Fibroblast of skin of right quadriceps (primary cell): ENCODE data around the gene HMG20A.
"Not testable (repeated sequence)": the region's sequence is repeated elsewhere in the genome, so short reads cannot be mapped to it uniquely, and the experiment has no call there.

Source experiments
- DNase-seq: peaks from one replicate; pipeline ENCODE4 v3.0.0-alpha.2; 2013

HMG20A gene

DNA sequence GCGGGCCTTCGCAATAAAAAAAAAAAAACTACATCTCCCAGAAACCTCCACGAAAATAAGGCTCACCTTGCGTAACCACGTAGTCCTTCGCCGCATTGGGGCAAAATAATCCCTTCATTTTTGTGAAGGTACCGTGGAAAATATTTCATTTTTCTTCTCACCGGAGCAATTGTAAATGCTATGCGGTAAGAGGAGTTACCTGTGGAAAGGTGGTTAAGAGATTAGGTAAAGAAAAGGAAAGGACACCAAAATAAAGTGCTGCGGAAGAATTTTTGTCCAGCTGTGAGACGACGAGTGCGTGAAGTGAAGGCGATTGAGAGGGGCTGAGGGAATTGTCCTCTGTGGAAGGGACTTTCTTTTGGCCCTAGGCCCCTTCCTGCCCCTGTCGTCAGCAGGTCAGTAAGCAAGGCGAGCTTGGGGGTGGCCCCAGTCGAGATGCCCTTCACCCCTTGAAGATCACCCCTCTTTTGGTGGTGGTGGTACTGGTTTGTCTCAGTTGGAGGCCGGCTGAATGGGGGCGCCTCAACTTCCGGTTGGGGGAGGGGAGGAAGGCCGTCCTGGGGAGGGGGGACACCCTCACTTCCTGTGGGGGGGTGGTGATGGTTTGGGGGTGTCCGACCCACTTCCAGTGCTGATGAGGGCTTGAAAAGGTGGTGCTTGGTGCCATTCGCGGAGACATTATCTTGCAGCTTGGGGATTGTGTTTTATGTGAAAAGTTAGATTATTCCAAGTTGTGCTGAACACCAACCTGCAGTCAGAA lies at the start of gene HMG20A:
Gene HMG20A (plus strand): TSS at position 279 of the 760 bp plus-strand sequence. CDS start 37,520 bp downstream, outside the sequence.
- peak; percentile 91 for DNase-seq

DNA sequence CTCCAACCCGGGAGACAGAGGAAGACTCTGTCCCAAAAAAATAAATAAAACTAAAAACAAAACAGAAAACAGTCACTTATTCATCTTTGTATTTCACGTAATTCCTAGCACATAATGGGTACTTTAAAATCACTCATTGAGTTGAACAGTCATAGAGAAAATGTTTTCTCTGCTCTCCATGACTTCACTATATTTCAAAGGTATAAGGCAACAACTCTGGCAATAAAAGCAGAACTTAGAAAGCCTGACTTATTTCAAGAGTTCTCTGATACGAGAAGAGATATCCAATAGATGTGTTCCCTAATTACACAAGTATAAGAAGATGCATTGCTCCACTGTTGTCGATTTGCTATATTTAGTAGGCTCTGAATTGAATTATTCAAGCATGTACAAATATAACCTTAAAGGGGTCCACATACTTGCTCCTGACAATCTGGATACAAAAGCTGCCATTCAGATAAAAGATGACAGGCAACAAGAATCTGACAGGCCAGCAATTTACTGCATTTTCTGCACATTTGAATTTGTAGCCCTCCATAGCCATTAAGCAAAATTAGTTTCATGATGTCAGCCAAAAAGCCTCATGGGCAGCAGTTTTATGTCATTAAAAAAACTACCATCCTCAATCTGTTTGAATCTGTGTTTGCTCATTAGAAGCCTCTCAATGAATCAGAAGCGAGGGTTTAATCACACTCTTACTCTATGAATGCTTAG lies 48.7 kb upstream of the HMG20A start:
- DNase-seq = no peak

DNA sequence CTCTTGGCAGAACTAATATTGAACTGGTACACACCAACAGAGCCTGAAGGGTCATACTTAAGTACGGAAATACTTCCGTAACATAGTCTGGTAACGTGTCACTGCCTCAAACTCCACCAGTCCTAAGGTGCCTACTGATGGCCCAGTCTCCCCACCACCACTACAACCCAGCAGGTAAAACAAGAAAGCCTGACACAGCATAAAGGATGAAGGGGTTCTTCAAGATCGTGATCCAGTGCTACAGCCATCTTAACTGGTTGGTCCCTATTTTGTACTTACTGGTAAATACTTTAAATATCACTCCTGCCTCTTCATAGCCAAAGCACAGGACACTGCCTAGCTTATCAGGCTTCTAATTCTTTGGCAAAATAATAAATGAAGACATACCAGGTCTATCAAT lies 47.2 kb upstream of the HMG20A start:
- no peak for DNase-seq

DNA sequence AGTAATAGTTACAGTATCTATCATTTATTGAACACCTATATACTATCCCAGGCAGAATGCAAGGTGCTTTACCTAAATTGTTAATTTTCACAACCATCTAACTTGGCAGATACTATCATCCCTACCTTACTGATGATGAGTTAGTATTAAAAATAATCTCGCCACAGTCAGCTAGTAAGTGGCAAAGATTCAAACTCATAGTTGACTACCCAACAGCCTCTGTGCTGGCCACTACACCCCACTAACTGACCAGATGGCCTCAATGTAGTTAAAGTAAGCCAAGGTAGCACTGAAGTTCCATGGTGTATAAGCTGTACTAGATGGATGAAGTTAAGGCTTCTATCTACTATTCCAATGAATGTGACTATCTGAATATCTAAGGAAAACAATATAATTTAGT lies 45.6 kb upstream of the HMG20A start:
- no peak for DNase-seq

DNA sequence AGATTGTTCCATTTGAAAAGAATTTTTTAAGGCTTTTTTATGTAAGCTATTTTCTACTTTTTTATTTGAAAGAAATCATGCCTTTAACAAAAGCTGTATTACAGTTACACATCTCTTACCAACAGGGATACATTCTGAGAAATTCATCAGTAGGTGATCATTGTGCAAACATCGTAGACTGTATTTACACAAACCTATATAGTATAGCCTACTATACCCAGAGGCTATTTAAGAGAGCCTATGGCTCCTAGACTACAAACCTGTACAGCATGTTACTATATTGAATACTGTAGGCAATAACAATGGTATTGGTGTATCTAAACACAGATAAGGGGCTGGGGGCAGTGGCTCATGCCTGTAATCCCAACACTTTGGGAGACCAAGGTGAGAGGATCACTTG lies 43.9 kb upstream of the HMG20A start:
- DNase-seq = no peak

DNA sequence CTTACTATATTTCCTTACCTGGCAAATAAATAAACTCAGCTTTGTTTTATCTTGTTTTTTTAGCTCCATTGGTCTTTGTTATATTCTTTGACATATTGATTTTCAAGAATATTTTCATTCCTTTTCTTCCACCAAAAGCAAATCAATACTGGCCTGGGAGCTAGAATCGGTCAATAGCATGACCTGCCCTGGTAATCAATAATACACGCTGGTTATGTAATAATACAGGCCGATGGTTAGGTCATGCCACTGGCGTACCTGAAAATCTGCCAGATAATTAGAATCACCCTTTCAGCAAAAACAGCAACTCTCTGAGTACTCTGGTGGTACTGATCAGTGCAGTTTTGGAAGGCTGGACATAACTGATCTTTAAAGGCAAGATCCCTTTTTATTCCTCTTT lies 40.7 kb upstream of the HMG20A start:
- no peak for DNase-seq

DNA sequence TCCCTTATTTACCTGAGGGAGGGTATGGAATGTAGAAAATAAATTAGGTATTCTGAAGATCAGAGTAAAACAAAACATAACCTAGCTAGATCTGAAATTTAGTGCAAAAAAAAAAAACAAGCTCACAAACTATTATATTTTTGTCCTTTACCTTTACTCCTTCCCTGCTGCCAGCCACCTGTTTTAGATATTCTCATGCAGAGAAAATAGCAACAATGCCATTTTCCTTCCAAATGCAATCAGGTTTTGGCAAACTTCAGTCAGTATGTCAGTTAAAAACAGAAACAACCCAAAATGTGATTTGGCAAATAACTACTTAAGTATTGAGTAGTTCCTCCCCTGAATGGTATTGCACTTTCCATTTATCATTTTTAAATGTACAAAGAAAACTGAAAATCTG lies 36.6 kb upstream of the HMG20A start:
- DNase-seq = no peak

DNA sequence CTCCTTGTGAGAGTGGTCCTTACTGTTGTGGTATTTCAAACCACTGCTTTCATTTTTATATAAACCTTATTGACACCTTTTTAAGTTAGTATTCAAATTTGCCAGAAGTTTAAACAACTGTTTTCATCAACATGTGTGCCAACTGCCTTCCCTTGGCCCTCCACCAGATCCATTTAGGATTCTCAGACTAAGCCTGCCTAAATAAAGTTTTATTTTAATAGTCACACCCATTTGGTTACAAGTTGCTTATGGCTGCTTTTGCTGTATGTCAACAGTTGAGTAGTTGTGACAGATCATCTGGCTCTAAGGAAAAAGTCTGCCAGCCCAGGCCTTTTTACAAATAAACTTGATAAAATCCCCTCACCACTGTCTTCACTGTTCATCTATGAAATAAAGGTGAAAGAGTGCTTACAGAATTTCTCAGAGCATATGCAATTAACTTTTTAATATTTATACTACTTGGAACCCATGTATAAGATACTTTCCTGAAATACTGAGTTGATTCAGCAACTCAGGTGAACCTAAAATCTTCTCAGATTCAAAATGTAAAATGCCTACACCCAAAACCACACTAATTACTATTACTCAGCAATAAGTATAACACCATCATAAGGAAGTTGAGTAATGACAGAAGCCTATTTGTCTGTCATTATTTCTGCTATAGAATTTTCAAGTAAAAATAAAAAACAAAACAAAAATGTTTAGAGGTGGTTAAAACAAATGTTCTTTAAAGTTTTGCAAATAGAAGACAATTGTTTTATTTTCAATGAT lies 35.9 kb upstream of the HMG20A start:
- no peak for DNase-seq

DNA sequence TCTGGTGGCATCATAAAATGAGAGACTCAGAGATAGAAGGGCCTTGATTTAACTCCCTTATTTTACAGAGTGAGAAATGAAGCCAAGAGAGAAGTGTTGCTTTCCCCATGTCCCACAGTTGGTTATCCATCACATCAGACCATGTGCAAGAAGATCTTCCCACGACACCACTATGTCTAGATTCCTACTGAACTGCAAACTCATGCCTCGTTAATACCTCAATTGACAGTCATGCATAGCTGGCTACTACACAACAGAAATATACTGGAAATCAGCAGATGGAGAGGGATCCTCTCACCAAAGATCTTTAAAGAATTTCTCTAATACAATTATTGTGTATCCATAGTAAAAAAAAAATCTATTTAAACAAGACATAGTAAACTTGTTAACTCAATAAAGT lies 34.1 kb upstream of the HMG20A start:
- DNase-seq = no peak

DNA sequence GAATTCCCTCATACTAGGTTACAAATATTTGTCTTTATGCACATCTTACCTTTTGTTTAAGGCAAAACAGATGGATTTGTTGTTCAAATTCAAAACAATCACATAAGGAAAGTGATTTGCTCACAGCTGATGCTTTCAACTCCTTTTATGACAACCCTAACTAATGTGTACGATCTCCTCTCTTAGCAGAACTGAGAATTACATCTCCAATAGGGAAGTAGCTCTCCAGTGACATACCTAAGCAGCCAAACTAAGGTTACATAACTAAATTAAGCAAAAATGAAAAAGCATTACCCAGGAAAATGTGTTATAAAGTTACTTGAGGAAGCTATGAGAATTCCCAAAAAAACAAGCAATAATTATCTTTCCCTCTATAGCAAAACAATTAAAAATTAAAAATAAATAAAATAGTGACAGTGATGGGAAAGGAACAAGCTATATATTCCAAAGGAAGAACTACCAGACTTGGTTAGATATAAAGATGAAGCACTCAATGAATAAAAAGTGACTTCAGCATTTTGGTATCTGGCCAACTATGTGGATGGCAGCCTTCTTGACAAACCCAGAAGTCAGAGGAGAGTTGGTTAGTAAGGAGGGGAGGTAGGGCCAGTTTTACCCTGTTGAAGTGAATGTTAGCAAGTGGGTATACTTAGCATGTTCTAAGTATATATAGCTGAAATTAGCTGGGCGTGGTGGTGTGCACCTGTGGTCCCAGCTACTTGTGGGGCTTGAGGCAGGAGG lies 33.2 kb upstream of the HMG20A start:
- peak; percentile 21 for DNase-seq

DNA sequence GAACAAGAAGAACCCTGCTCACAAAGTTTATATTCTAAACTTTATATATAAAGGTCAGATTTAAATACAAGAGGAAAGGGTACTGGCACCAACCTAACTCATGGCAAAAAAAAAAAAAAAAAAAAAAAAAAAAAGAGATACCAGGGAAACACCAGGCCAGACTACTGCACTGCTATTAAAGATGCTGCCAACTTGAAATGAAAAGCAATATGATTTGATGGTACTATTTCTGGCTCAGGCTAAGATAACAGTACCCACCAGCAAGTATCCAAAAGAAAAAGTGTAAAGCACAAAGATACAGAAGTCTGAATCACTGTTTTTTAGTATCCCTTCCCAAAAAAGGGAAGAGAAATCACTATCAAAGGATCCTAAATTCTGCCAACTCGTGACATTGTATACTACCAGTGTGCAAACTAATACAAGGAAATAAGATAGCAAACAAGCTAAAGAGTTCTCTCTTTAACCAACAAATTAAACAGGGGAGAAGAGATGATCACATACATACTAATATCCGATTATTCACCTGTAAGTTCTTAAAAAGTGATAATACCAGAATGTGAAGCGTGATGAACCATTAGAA lies 29.2 kb upstream of the HMG20A start:
- DNase-seq = no peak

DNA sequence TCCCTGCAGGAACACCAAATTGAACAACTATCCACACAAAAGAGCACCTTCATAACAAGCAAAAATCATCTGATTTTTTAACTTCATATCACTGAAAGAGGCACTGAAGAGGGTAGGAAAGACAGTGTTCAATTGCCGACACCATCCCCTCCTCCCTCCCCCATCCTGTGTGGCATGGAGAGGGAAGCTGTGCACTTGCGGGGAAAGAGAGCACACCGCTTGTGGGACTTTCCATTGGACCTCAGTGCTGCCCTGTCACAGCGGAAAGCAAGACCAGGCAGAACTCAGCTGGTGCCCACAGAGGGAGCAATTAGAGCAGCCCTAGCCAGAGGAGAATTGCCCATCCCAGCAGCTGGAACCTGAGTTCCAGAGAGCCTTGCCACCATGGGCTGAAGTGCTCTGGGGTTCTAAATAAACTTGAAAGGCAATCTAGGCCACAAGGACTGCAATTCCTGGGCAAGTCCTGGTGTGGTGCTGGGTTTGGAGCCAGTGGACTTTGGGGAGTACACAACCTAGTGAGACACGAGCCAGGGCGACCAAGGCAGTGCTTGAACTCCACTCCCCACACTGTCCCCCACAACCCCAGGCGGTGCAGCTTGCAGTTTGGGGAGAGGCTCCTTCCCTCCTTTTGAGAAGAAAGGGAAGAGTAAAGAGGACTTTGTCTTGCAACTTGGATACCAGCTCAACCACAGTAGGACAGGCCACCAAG lies 27.8 kb upstream of the HMG20A start:
- no peak for DNase-seq

DNA sequence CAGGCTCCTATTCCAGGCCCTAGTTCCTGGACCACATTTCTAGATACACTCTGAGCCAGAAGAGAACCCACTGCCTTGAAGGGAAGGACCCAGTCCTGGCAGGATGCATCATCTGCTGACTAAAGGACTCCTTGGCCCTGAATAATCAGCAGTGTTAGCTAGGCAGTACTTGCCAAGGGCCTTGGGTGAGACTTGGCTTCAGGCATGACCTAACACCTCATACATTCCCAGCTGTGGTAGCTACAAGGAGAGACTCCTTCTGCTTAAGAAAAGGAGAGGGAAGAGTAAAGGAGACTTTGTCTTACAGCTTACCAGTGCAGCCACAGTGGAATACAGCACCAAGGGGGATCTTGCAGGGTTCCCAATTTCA lies 27.2 kb upstream of the HMG20A start:
- peak; percentile 21 for DNase-seq

DNA sequence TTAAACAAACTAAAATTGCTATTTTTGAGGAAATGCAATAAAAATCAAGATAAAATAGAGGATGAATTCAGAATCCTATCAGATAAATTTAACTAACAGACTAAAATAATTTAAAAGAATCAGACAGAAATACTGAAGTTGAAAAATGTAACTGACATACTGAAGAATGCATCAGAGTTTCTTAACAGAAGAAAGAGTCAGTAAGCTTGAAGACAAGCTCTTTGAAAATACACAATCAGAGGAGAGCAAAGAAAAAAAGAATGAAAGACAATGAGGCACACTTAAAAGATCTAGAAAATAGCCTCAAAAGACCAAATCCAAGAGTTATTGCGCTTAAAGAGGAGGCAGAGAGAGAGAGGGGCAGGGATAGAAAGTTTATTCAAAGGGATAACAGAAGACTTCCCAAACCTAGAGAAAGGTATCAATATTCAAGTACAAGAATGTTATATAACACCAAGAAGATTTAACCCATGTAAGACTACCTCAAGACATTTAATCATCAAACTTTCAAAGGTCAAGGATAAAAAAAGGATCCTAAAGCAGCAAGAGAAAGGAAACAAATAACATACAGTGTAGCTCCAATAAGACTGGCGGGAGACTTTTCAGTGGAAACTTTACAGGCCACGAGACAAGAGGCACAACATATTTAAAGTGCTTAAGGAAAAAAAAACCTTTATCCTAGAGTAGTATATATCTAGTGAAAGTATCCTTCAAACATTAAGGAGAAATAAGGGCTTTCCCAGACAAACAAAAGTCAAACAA lies 25.5 kb upstream of the HMG20A start:
- no peak for DNase-seq

DNA sequence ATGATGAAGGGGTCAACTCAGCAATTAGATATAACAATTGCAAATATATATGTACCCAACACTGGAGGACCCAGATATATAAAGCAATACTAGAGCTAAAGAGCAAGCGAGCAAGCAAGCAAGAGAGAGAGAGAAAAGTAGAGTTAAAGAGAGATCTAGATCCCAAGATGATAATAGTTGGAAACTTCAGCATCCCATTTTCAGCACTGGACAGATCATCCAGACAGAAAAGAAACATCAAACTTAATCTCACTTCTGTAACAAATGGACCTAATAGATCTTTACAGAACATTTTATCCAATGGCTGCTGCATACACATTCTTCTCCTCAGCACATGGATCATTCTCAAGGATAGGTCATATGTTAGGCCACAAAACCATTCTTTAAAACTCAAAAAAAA lies 24.0 kb upstream of the HMG20A start:
- no peak for DNase-seq

DNA sequence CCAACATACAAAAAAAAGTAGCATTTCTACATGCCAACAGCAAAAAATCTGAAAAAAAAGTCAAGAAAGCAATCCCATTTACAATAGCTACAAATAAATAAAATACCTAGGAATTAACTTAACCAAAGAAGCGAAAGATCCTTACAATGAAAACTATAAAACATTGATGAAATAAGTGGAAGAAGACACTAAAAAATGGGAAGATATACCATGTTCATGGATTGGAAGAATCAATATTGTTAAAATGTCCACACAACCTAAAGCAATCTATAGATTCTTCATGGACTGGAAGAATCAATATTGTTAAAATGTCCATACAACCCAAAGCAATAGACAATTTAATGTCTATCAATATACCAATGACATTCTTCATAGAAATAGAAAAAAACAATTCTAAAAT lies 21.8 kb upstream of the HMG20A start:
- no peak for DNase-seq

DNA sequence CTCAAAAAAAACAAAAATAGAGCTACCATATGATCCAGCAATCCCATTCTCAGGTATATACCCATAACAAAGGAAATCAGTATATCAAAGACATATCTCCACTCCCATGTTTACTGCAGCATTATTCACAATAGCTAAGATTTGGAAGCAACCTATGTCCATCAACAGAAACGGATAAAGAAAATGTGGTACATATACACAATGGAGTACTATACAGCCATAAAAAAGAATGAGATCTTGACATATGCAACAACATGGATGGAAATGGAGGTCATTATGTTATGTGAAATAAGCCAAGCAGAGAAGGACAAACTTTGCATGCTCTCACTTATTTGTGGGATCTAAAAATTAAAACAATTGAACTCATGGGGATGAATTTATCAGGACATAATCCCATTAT lies 20.4 kb upstream of the HMG20A start:
- no peak for DNase-seq

DNA sequence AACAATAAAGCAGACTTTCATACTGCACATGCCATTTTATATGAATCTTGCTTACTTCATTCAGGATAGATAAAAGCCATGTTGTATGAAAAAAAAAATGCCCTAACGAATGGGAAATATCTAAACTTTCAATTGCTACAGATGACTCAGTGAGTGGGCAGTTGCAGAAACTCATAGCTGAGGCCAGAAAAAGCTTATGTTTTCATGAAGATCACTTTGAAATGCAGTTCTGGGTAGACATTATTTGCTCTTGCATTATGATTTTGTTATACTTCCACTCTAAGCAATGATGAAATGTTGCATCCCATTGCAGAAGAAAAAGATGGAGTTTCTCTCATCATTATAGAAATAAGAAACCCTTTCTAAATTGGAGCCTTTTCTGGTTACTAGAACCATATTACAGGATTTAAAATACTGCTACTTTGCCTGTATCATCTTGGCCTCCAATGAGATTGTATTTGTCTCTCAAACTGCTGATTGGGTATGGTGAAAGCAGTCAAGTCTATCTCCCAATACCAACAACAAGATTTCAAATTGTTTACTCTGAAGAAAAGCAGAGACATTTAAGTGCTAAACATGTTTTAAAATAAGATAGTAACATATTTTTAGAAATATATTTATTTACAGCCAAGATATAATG lies 17.8 kb upstream of the HMG20A start:
- peak; percentile 80 for DNase-seq

DNA sequence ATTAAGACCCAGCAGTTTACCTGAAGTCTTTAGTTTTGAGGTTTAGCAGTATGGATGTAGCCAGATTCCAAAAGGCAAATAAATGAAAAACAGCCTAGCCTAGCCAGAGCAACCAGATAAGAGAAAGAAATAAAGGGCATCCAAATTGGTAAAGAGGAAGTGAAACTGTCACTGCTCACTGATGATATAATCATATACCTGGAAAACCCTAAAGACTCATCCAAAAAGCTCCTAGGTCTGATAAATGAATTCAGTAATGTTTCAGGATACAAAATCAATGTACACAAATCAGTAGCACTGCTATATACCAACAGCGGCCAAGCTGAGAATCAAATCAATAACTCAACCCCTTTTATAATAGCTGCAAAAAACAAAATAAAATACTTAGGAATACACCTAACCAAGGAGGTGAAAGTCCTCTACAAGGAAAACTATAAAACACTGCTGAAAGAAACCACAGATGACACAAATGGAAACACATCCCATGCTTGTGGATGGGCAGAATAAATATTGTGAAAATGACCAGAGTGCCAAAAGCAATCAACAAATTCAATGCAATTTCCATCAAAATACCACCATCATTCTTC lies 14.4 kb upstream of the HMG20A start:
- not testable (repeated sequence) for DNase-seq

DNA sequence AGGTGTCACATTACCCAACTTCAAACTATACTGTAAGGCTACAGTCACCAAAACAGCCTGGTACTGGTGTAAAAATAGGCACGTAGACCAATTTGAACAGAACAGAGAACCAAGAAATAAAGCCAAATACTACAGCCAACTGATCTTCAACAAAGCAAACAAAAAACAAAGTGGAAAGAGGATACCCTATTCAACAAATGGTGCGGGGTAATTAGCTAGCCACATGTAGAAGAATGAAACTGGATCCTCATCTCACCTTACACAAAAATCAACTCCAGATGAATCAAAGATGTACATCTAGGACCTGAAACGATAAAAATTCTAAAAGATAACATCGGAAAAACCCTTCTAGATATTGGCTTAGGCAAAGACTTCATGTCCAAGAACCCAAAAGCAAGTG lies 13.8 kb upstream of the HMG20A start:
- no peak for DNase-seq
